ENCODE results near the gene ASB13. TPM values are rescaled to one million over a fixed set of nuclear protein-coding genes. Genes with fewer than 3 reads are reported as not detected.

ASB13 gene
- polyA plus RNA-seq, 3 donors: 13.3 to 44.1 (median 37.8) TPM

GRCh38 chr10:5684318-5684970, 18.0 kb upstream of the ASB13 start, which contains the start of gene TASOR2:
Gene TASOR2 (plus strand): TSS chr10:5684838. CDS start chr10:5720643, 35,805 bp downstream.
- WGBS (ENCODE audit: insufficient coverage): 2% methylated on average over 53 of the region's 54 CpGs
- Mint-ChIP-seq H3K36me3 (peaks cover 0 to 5% of the 10 kb centered on the region in 2 donors), H3K27me3 (ENCODE audit: low read depth in 3 of 3) (peaks cover 0 to 3% (median 2%) of the 10 kb centered on the region in 3 donors), H3K4me1 (peaks cover 31% of the 10 kb centered on the region), H3K4me3 (peak within 1 kb of the TSS; percentile 97 to 98), H3K9me3 (no peaks in the 10 kb centered on the region), H3K27ac (peak within 1 kb of the TSS; percentile 90 to 97 (median 95))
- H3K27me3 ChIP-seq (ENCODE audit: control insufficient read depth in 2 of 2, insufficient read depth in 2 of 2, low read length in 2 of 2): no peaks in the 10 kb centered on the region
- H3K9me3 ChIP-seq (replicated peaks in 1 of 2; ENCODE audit: control insufficient read depth in 1 of 2, insufficient read depth in 1 of 2, low read length in 2 of 2): no peaks in the 10 kb centered on the region
- no peak for TF ChIP-seq CTCF (IDR thresholded peaks at IDR 0.05)
- H3K4me2 ChIP-seq (replicated peaks; ENCODE audit: extremely low read depth, low read length, poor library complexity, severe bottlenecking): peak within 1 kb of the TSS; percentile 85
- H4K20me1 ChIP-seq (ENCODE audit: insufficient read depth, low read length): peaks cover 40% of the 10 kb centered on the region
- intact Hi-C loops (cut with micrococcal nuclease): loop anchor here (5.0 to 10.0 kb wide), 3 partner anchors 130 to 290 kb away; partner anchors contain the start of genes ANKRD16 (in 1 of the 2), GDI2 (in 1 of the 2) and IL15RA (in 1 of the 2)
- H3K79me2 ChIP-seq (ENCODE audit: insufficient read depth, low read length): peaks cover 48% of the 10 kb centered on the region
- peaks cover 17 to 21% of the 10 kb centered on the region in 2 donors for H3K4me1 ChIP-seq (ENCODE audit: control insufficient read depth in 1 of 2, insufficient read depth in 2 of 2, low read length in 2 of 2)
- no peaks in the 10 kb centered on the region for H3K36me3 ChIP-seq (replicated peaks in 1 of 2; ENCODE audit: control insufficient read depth in 1 of 2, insufficient read depth in 2 of 2, low read length in 2 of 2)
- peak within 1 kb of the TSS; percentile 76 to 92 (median 81) for H3K4me3 ChIP-seq (replicated peaks in 1 of 3; ENCODE audit: low read depth in 2 of 3, low read length in 3 of 3)
- peak within 1 kb of the TSS; percentile 94 for H3K9ac ChIP-seq (ENCODE audit: insufficient read depth, low read length, poor library complexity, severe bottlenecking)
- peak within 1 kb of the TSS; percentile 86 for H2AFZ ChIP-seq (ENCODE audit: insufficient read depth, low read depth, low read length, poor library complexity, severe bottlenecking)
- H3K27ac ChIP-seq (ENCODE audit: low read depth in 1 of 2, low read length in 2 of 2): peak within 1 kb of the TSS; percentile 80 to 93
- DNase-seq: peak; percentile 96 to 98 (median 96)

GRCh38 chr10:5683065-5683464, 16.7 kb upstream of the ASB13 start:
- Histone ChIP-seq H3K79me2 (ENCODE audit: insufficient read depth, low read length) (peaks cover 35% of the 10 kb centered on the region), H3K36me3 (replicated peaks in 1 of 2; ENCODE audit: control insufficient read depth in 1 of 2, insufficient read depth in 2 of 2, low read length in 2 of 2) (no peaks in the 10 kb centered on the region), H3K9me3 (replicated peaks in 1 of 2; ENCODE audit: control insufficient read depth in 1 of 2, insufficient read depth in 1 of 2, low read length in 2 of 2) (no peaks in the 10 kb centered on the region), H3K27ac (ENCODE audit: low read depth in 1 of 2, low read length in 2 of 2) (no peak overlapping the region), H3K9ac (ENCODE audit: insufficient read depth, low read length, poor library complexity, severe bottlenecking) (no peak overlapping the region), H3K4me1 (ENCODE audit: control insufficient read depth in 1 of 2, insufficient read depth in 2 of 2, low read length in 2 of 2) (peaks cover 17 to 21% of the 10 kb centered on the region in 2 donors), H3K4me3 (replicated peaks in 1 of 3; ENCODE audit: low read depth in 2 of 3, low read length in 3 of 3) (no peak overlapping the region), H3K4me2 (replicated peaks; ENCODE audit: extremely low read depth, low read length, poor library complexity, severe bottlenecking) (no peak overlapping the region), H4K20me1 (ENCODE audit: insufficient read depth, low read length) (peaks cover 26% of the 10 kb centered on the region), H2AFZ (ENCODE audit: insufficient read depth, low read depth, low read length, poor library complexity, severe bottlenecking) (peak overlapping the region; percentile 29), H3K27me3 (ENCODE audit: control insufficient read depth in 2 of 2, insufficient read depth in 2 of 2, low read length in 2 of 2) (no peaks in the 10 kb centered on the region)
- Mint-ChIP-seq H3K9me3 (no peaks in the 10 kb centered on the region), H3K36me3 (no peaks in the 10 kb centered on the region), H3K4me1 (peaks cover 33% of the 10 kb centered on the region), H3K4me3 (no peak overlapping the region), H3K27me3 (ENCODE audit: low read depth in 3 of 3) (peaks cover 0 to 3% (median 2%) of the 10 kb centered on the region in 3 donors), H3K27ac (no peak overlapping the region)
- intact Hi-C loops (cut with micrococcal nuclease): loop anchor here (5.0 to 10.0 kb wide), 3 partner anchors 132 to 292 kb away; partner anchors contain the start of genes ANKRD16 (in 1 of the 2), GDI2 (in 1 of the 2) and IL15RA (in 1 of the 2)
- no peak for DNase-seq
- 100% methylated on average over 1 of the region's 3 CpGs for WGBS (ENCODE audit: insufficient coverage)
- TF ChIP-seq CTCF (IDR thresholded peaks at IDR 0.05): no peak

All from CD14-positive monocyte (primary cell).